Skin epidermis (tissue), 12 donors: ENCODE results near the gene PCOLCE2.

Experiments
- H3K27ac ChIP-seq, 21 experiments: fragments of 200-600 bp; sonication (generic) in 11 of 21; one replicate each; pipeline ENCODE4 v1.5.0; 2020; ENCODE audit warnings: mild to moderate bottlenecking in 3 of 21, inconsistent platforms in 2 of 21, moderate library complexity in 2 of 21
- H3K4me3 ChIP-seq, 7 experiments: fragments of 200-600 bp; sonication (generic) in 2 of 7; one replicate each; pipeline ENCODE4 v1.5.0; 2020; ENCODE audit warnings: inconsistent platforms in 2 of 7, mild to moderate bottlenecking in 2 of 7, moderate library complexity in 1 of 7

PCOLCE2 gene

GRCh38 chr3:142888481-142889211 is at the start of gene PCOLCE2:
PCOLCE2 (minus strand) TSS chr3:142889083; CDS start chr3:142888896, 187 bp downstream.
- peak within 1 kb of the TSS; percentile 21 to 53 (median 30) for H3K4me3 ChIP-seq

DNA sequence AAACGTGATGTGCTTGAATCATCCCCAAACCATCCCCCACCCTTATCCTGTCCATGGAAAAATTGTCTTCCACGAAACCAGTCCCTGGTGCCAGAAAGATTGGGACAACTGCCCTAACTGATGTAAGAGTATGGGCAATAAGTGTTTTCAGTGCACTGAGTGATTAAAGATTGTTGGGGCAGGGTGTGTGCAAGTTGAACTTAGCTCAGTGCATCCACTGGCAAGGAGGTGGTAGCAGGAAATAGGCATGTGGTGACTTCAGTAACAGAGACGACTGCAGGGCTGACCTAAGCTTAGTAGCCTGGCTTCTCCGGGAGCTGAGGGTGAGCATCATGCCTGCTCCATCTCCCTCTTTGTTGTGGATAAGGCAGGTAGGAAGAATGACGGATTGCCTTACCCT is 47.1 kb upstream of the PCOLCE2 start:
- H3K27ac ChIP-seq = no peak overlapping the region
- no peak overlapping the region for H3K4me3 ChIP-seq

More at GRCh38 chr3:142888481-142889211, at the start of gene PCOLCE2:
- peak within 1 kb of the TSS in 8 of 21 experiments; percentile 18 to 78 (median 52) for H3K27ac ChIP-seq

GRCh38 chr3:142934887-142935269 is 46.0 kb upstream of the PCOLCE2 start:
- Histone ChIP-seq H3K4me3 (no peak overlapping the region), H3K27ac (no peak overlapping the region)

DNA sequence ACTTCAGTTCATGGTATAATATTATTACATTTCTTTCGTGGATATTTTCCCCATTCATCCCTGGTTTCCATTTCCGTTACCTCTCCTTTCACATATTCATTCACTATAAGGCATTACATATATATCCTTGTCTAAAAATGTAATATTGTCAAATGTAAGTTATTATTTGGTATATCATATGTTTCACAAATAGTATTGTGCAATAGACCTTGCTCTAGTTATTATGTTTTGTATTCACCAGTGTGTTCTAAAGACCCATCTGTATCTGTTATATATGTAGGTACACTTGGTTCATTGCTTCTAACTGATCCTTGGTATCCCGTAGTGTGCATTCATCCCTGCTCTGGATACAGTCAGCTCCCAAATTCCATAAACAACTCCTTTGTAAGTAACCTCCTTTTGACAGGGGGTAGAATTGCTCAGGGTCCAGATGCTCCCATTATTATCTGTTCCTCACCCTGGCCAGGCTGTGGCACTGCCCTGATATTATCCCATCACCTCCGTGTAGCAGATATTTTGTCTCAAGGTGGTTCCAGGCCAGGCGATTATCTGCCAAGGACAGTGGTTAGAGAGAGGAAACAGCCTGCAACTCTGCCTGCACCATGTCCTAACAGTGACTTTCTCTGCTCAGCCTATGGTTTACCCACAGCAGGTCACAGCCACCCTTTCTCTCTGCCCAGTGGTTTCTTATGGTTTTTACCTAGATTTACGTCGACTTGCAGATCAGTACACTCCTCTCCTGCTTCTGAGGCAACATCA is 45.4 kb upstream of the PCOLCE2 start:
- no peak overlapping the region for H3K4me3 ChIP-seq
- no peak overlapping the region for H3K27ac ChIP-seq

DNA sequence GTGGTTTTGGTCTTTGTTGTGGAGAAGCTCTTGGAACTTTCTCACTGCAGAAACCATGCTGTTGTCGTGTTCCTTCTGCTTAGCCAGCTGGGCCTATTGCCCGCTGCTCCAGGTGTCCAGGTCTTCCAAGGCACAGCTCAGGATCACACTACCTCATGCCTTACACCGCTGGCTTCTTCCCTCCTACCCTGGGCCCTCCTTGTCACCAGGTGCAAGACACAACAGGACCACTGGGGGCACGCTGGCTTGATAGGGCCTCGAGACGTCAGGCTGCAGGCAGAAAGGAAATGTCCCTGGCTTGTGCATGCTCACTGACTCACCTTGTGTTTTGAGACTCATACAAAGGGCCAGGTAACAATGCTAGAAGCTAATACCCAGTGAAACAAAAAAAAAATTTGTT is 42.3 kb upstream of the PCOLCE2 start:
- Histone ChIP-seq H3K27ac (no peak overlapping the region), H3K4me3 (no peak overlapping the region)

DNA sequence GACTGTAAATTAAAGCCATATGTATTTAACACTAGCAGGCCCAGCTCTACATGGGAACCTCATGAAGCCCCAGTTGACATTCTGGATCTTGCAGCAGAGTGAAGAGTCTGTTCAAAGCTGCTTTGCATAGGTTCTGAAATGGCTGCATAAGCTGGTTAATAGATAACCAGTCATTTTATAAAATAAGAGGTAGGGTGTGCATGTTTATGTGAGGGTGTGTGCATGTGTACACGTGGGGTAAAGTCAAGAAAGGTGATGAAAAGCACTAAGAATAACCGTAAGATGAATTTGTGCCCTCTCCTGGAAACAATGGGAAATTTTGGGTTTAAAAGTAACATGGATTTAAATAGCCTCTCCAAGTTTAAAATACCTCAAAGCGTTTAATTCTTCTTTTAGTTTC is 41.6 kb upstream of the PCOLCE2 start:
- H3K4me3 ChIP-seq = no peak overlapping the region

GRCh38 chr3:142929890-142930289 is 41.0 kb upstream of the PCOLCE2 start:
- H3K27ac ChIP-seq = no peak overlapping the region
- no peak overlapping the region for H3K4me3 ChIP-seq

More for the DNA sequence above, 41.6 kb upstream of the PCOLCE2 start:
- no peak overlapping the region for H3K27ac ChIP-seq

DNA sequence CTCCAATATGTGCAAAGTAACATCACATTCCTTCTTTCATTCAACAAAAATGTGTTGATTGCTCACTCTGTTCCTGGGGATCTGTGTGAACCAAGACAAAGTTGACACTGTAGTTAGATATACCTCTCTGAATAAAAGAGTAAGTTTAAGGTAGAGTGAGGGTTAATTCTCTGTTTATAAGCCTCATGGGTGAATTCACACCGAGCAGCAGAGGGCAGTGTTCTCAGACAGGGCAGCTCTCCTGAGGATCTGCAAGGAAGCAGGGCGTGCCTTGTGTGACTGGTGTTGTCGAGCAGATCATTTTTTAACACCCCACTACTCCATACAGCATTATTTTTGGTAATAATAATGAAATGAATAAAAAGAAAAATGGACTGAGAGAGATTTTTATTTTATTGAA is 40.2 kb upstream of the PCOLCE2 start:
- Histone ChIP-seq H3K27ac (no peak overlapping the region), H3K4me3 (no peak overlapping the region)

- Histone ChIP-seq H3K27ac (no peak overlapping the region), H3K4me3 (no peak overlapping the region)
Measured at GRCh38 chr3:142926368-142926944, 37.6 kb upstream of the PCOLCE2 start.

DNA sequence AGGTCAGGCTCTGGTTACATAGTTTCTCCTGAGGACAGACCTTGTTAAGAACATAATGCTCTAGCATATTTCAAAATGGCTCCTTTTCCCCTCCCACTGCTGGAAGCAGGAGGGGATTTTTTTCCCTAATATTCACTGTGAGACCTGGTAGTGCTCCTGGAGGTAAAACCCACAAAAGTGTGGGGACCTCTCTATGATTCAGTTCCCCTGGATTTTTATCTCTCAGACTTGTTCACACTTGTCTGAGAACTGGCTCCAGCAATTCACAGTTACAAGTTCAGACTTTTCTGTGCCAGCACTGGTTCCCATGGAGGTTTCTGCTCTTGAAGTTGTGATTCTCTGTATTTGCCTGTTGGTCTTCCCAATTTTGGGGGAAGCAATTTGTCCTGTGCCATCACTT is 36.3 kb upstream of the PCOLCE2 start:
- Histone ChIP-seq H3K27ac (no peak overlapping the region), H3K4me3 (no peak overlapping the region)

- no peak overlapping the region for H3K4me3 ChIP-seq
- no peak overlapping the region for H3K27ac ChIP-seq
Measured at GRCh38 chr3:142923694-142924093, 34.8 kb upstream of the PCOLCE2 start.

DNA sequence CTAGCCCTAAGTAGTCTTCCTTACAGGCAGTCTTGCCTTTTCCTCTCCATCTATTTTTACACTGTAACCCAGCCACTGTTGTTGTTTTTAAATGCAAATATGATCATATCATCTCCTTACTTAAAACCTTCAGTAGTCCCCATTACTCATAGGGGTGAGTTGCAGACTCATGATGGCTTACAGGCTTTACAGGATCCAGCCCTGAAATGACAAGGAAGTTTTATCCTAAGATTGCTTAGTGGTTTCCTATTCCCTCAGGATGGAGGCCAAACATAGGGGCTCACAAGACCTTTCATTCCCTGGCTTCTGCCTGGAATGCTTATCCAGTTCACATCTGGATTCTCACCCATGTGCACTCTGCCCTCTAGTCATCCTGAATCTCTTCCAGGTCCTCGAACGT is 27.7 kb upstream of the PCOLCE2 start:
- H3K27ac ChIP-seq = no peak overlapping the region
- H3K4me3 ChIP-seq = no peak overlapping the region

- no peak overlapping the region for H3K27ac ChIP-seq
- no peak overlapping the region for H3K4me3 ChIP-seq
Measured at GRCh38 chr3:142915636-142916035, 26.8 kb upstream of the PCOLCE2 start.

- H3K27ac ChIP-seq = no peak overlapping the region
Measured at GRCh38 chr3:142914286-142914811, 25.5 kb upstream of the PCOLCE2 start.

DNA sequence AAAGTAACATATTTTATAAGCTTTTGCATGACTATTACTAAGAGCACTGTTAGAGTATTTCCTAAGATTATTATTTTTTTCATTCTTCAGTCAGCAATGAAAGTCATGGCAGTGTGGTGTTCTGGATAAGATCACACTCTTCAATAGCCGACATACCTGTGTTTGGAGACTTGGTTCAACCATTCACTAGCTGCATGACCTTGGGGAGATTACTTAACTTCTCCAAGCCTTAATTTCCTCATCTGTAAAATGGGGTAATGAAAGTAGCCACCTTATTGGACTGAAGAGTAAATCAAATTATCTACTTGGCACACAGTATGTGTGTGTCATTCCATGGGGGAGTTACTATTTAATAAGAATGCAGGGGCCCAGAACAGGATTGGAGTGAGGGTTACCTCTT is 24.5 kb upstream of the PCOLCE2 start:
- Histone ChIP-seq H3K27ac (no peak overlapping the region), H3K4me3 (no peak overlapping the region)

More at GRCh38 chr3:142914286-142914811, 25.5 kb upstream of the PCOLCE2 start:
- no peak overlapping the region for H3K4me3 ChIP-seq

DNA sequence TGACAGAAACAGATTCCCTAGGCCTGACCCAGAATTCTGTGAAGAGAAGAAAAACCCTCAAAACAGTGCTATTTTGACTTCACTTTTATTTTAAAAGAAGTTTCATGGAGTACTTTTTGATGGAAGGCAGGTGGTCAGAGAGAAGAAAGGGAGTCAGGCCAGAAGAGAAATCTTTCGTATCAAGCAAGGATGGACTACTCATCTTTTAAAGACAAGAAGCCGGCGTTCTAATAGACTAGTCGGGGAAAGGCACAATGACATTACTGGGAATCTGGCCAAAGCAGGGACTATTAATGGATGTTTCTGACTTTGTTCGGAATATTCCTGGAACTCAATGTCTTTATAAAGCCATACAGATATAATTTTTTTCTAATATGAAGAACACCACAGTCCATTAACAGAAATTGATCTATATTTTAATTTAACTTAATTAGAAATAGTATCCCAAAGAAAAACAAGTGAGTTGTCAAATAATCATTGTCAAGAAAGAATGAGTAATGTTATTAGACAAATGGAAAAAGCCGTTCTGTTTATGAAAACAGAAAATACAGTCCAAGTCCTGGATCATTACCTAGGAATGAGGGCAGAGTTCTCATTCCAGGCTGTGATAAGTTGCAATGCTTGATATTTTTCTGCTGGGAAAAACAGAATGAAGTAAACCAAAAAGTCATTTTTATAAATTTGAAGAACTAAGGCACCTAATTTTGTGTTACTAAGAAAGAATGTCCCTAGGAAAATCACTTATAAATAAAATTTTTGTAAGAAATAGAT is 23.7 kb upstream of the PCOLCE2 start:
- Histone ChIP-seq H3K27ac (no peak overlapping the region), H3K4me3 (no peak overlapping the region)

DNA sequence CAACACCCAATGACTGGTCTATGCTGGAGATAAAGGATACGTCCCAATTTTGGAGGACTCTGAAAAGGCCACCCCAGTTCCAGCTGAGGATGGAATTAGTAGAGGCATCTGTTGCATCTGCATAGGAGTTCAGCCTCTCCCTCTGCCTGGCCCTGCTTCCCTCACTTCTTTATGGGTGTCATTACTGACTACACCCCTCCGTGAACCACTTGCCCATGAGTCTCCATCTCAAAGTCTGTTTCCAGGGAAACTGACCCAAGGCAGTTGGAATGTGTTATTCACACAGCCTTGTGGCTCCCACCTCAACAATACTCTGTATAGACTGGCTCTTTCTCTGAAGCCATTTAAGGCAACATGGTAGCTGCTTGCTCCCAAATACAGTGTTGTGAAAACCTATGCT is 21.4 kb upstream of the PCOLCE2 start:
- Histone ChIP-seq H3K4me3 (no peak overlapping the region), H3K27ac (no peak overlapping the region)

- Histone ChIP-seq H3K27ac (no peak overlapping the region), H3K4me3 (no peak overlapping the region)
Measured at GRCh38 chr3:142909282-142909681, 20.4 kb upstream of the PCOLCE2 start.

GRCh38 chr3:142907996-142908395 is 19.1 kb upstream of the PCOLCE2 start:
- H3K27ac ChIP-seq = no peak overlapping the region
- H3K4me3 ChIP-seq = no peak overlapping the region
